Kidney capillary endothelial cell (primary cell): Measurements from ENCODE around the gene RHBDD1.

Experiments
- DNase-seq: peaks from one replicate; pipeline ENCODE4 v3.0.0-alpha.2; 2018; ENCODE audit warnings: low spot score

The RHBDD1 gene

GRCh38 chr2:226983895-226984749, 148.3 kb downstream of the RHBDD1 start:
- DNase-seq = no peak

GRCh38 chr2:226984750-226985582, 149.1 kb downstream of the RHBDD1 start:
- DNase-seq = peak; percentile 51

GRCh38 chr2:226985583-226985946, 149.7 kb downstream of the RHBDD1 start:
- DNase-seq = no peak

- no peak for DNase-seq
Observed at GRCh38 chr2:226991663-226992062, 155.8 kb downstream of the RHBDD1 start.

GRCh38 chr2:226993171-226993570, 157.3 kb downstream of the RHBDD1 start:
- DNase-seq = no peak

- no peak for DNase-seq
Observed at GRCh38 chr2:226994775-226995174, 158.9 kb downstream of the RHBDD1 start.

- peak; percentile 60 for DNase-seq
Observed at GRCh38 chr2:226995625-226996041, 159.8 kb downstream of the RHBDD1 start.

GRCh38 chr2:226999661-227000060, 163.8 kb downstream of the RHBDD1 start:
- no peak for DNase-seq

GRCh38 chr2:227000123-227000522, 164.3 kb downstream of the RHBDD1 start:
- no peak for DNase-seq

- no peak for DNase-seq
Observed at GRCh38 chr2:227004482-227004881, 168.6 kb downstream of the RHBDD1 start.

GRCh38 chr2:227006189-227006897, 170.5 kb downstream of the RHBDD1 start:
- DNase-seq = no peak

GRCh38 chr2:227007148-227007547, 171.3 kb downstream of the RHBDD1 start:
- no peak for DNase-seq

GRCh38 chr2:227007940-227008339, 172.1 kb downstream of the RHBDD1 start:
- no peak for DNase-seq

- no peak for DNase-seq
Observed at GRCh38 chr2:227010433-227010832, 174.6 kb downstream of the RHBDD1 start.

GRCh38 chr2:227013330-227013729, 177.5 kb downstream of the RHBDD1 start:
- no peak for DNase-seq

GRCh38 chr2:227013881-227014280, 178.0 kb downstream of the RHBDD1 start:
- DNase-seq = no peak

- no peak for DNase-seq
Observed at GRCh38 chr2:227016894-227017293, 181.0 kb downstream of the RHBDD1 start.

GRCh38 chr2:227020416-227020815, 184.6 kb downstream of the RHBDD1 start:
- no peak for DNase-seq

- DNase-seq = no peak
Observed at GRCh38 chr2:227022608-227023007, 186.8 kb downstream of the RHBDD1 start.

- DNase-seq = no peak
Observed at GRCh38 chr2:227025510-227025909, 189.7 kb downstream of the RHBDD1 start.

GRCh38 chr2:227029426-227030105, 193.7 kb downstream of the RHBDD1 start:
- DNase-seq = no peak

- no peak for DNase-seq
Observed at GRCh38 chr2:227030789-227031188, 194.9 kb downstream of the RHBDD1 start.
